ENCODE data around the gene SLC28A2. TPM values are rescaled to one million over a fixed set of nuclear protein-coding genes. Genes with fewer than 3 reads are reported as not detected.

Gene SLC28A2
- total RNA-seq, 4 donors from 2014 or later, result 0.37 to 11.1 (median 5.1) TPM

DNA sequence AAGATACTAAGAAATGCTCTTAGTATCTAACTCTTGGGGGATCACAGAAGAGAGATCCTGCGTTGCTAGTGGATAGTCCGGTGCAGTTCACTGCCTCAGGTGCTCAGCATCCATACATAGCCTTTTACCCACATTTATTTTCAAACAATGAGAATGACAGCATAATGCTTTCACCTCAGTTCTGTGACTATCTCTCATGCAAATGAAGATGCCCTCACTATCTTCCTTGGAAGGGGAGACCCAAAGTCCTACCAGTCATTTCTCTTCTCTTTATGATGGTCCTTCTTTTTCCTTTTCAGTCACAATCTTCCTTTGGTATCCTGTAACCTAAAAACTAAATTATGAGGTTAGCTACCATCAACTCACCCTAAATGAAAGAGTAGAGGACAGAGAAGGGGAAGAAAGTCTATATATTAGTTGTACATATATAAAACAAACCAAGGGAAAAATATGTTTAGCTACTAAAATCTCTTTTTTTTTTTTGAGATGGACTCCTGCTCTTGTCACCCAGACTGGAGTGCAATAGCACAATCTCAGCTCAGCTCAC, 30.9 kb upstream of the SLC28A2 start:
- intact Hi-C loops (cut with DNase I; ENCODE audit: low total_unique reads), result no loop called here
- 90 to 98% methylated on average over 2 of the region's 2 CpGs for WGBS, 2 donors (ENCODE audit: low coverage in 1 of 2)
- no peak overlapping the region for H3K27ac ChIP-seq

DNA sequence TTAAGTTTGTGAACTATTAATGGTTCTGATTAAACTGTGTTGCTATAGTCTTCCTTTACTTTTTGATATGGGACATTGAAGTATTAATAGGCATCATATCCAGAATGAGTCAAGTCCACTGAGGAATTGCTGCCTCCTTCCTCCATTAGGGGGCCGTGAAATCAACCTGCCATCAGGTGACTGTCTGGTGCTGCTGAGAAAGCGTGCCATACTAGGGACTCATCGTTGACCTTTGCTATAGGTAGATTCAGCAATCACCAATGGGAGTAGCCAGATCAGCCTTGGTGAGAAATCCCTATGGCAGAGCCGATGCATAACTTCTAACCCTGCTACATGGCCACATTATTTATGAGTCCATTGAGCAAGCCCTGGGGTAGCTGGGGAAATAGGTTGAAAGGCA, 30.1 kb upstream of the SLC28A2 start:
- intact Hi-C loops (cut with DNase I; ENCODE audit: low total_unique reads), result no loop called here
- Histone ChIP-seq H3K4me1 (peaks cover 0 to 6% (median 3%) of the 10 kb centered on the region in 4 donors), H3K27me3 (no peaks in the 10 kb centered on the region), H3K36me3 (no peaks in the 10 kb centered on the region), H3K27ac (no peak overlapping the region), H3K4me3 (no peak overlapping the region), H3K9me3 (no peaks in the 10 kb centered on the region)
- WGBS, 2 donors (ENCODE audit: low coverage in 1 of 2), result 92% methylated on average over 4 of the region's 4 CpGs; no CpG with 5 or more reads in 1 of the 2 donors
- TF ChIP-seq POLR2AphosphoS5 (IDR thresholded peaks at IDR 0.05), result no peak
- TF ChIP-seq EP300 (IDR thresholded peaks at IDR 0.05; ENCODE audit: low read depth), result no peak
- TF ChIP-seq, protein P1, sequence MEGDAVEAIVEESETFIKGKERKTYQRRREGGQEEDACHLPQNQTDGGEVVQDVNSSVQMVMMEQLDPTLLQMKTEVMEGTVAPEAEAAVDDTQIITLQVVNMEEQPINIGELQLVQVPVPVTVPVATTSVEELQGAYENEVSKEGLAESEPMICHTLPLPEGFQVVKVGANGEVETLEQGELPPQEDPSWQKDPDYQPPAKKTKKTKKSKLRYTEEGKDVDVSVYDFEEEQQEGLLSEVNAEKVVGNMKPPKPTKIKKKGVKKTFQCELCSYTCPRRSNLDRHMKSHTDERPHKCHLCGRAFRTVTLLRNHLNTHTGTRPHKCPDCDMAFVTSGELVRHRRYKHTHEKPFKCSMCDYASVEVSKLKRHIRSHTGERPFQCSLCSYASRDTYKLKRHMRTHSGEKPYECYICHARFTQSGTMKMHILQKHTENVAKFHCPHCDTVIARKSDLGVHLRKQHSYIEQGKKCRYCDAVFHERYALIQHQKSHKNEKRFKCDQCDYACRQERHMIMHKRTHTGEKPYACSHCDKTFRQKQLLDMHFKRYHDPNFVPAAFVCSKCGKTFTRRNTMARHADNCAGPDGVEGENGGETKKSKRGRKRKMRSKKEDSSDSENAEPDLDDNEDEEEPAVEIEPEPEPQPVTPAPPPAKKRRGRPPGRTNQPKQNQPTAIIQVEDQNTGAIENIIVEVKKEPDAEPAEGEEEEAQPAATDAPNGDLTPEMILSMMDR (IDR thresholded peaks at IDR 0.05), result no peak
- no peak for TF ChIP-seq POLR2A (IDR thresholded peaks at IDR 0.05)
- in situ Hi-C loops (cut with MboI; ENCODE audit: low pct_ligation_motif_present in 1 of 4, low pct_unique_long_range_greater_than_20kb in 1 of 4, low sequenced_read_pairs in 3 of 4), result no loop called here
- no peak for DNase-seq

More for the DNA sequence above, 30.9 kb upstream of the SLC28A2 start:
- no peak for DNase-seq
- in situ Hi-C loops (cut with MboI; ENCODE audit: low pct_ligation_motif_present in 1 of 4, low pct_unique_long_range_greater_than_20kb in 1 of 4, low sequenced_read_pairs in 3 of 4), result no loop called here
- no peaks in the 10 kb centered on the region for H3K27me3 ChIP-seq
- H3K9me3 ChIP-seq, result no peaks in the 10 kb centered on the region
- H3K36me3 ChIP-seq, result no peaks in the 10 kb centered on the region
- peaks cover 0 to 6% (median 3%) of the 10 kb centered on the region in 4 donors for H3K4me1 ChIP-seq
- H3K4me3 ChIP-seq, result no peak overlapping the region
- TF ChIP-seq POLR2A (IDR thresholded peaks at IDR 0.05) (no peak), POLR2AphosphoS5 (IDR thresholded peaks at IDR 0.05) (no peak), EP300 (IDR thresholded peaks at IDR 0.05; ENCODE audit: low read depth) (no peak)
- TF ChIP-seq, protein P1 (IDR thresholded peaks at IDR 0.05), result no peak

DNA sequence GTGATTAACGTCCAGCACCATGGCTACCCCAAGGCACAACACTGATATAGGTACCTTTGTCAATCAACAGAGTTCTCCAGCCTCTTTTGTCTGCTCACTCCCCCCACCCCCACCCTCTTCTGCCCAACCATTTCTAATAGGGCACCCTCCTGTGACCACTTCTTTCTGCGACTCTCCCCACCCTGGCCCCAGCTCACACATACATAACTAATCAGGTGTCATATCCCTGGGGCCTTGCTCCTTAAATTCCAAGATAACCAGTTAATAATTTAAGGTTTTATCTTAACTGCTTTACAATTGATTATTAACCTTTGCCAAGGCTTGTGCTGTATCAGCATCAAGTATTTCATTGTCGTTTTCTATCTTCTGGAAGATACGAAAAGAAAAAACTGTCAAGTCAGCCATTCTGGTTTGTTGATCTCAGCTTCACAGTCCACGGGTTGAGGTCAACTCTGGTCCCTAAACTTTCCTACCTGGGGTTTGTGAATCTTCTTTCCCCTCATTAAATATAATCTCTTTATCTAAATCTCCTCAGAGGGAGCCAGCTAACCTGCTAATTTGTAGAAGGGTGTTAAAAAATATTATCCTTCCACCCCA, 27.3 kb upstream of the SLC28A2 start:
- WGBS, 2 donors (ENCODE audit: low coverage in 1 of 2), result 65 to 93% methylated on average over 3 to 5 of the region's 5 CpGs
- Histone ChIP-seq H3K4me3 (no peak overlapping the region), H3K27ac (no peak overlapping the region), H3K4me1 (no peaks in the 10 kb centered on the region), H3K27me3 (no peaks in the 10 kb centered on the region), H3K9me3 (no peaks in the 10 kb centered on the region), H3K36me3 (no peaks in the 10 kb centered on the region)
- in situ Hi-C loops (cut with MboI; ENCODE audit: low pct_ligation_motif_present in 1 of 4, low pct_unique_long_range_greater_than_20kb in 1 of 4, low sequenced_read_pairs in 3 of 4) (no loop called here), intact Hi-C loops (cut with DNase I; ENCODE audit: low total_unique reads) (no loop called here)
- TF ChIP-seq, protein P1 (IDR thresholded peaks at IDR 0.05), result no peak
- TF ChIP-seq EP300 (IDR thresholded peaks at IDR 0.05; ENCODE audit: low read depth), result no peak
- no peak for TF ChIP-seq POLR2AphosphoS5 (IDR thresholded peaks at IDR 0.05)
- TF ChIP-seq POLR2A (IDR thresholded peaks at IDR 0.05), result no peak
- no peak for DNase-seq

- no peak for DNase-seq
- TF ChIP-seq POLR2A (IDR thresholded peaks at IDR 0.05), result no peak
- no peak for TF ChIP-seq EP300 (IDR thresholded peaks at IDR 0.05; ENCODE audit: low read depth)
- TF ChIP-seq POLR2AphosphoS5 (IDR thresholded peaks at IDR 0.05), result no peak
- TF ChIP-seq, protein P1 (IDR thresholded peaks at IDR 0.05), result no peak
- no peaks in the 10 kb centered on the region for H3K9me3 ChIP-seq
- H3K4me1 ChIP-seq, result no peaks in the 10 kb centered on the region
- H3K4me3 ChIP-seq, result no peak overlapping the region
- no peaks in the 10 kb centered on the region for H3K27me3 ChIP-seq
- in situ Hi-C loops (cut with MboI; ENCODE audit: low pct_ligation_motif_present in 1 of 4, low pct_unique_long_range_greater_than_20kb in 1 of 4, low sequenced_read_pairs in 3 of 4), result no loop called here
- intact Hi-C loops (cut with DNase I; ENCODE audit: low total_unique reads), result no loop called here
- no peaks in the 10 kb centered on the region for H3K36me3 ChIP-seq
- 74 to 81% methylated on average over 6 to 11 of the region's 11 CpGs for WGBS, 2 donors (ENCODE audit: low coverage in 1 of 2)
- no peak overlapping the region for H3K27ac ChIP-seq
Observed at GRCh38 chr15:45225506-45226273, 26.3 kb upstream of the SLC28A2 start.
